Non-pigmented ciliary epithelial cell (primary cell): ENCODE results near the gene CAMK2B.

ENCODE experiments used
- DNase-seq: peaks from one replicate; pipeline ENCODE4 v3.0.0-alpha.2; 2010; ENCODE audit warnings: low read depth

Gene CAMK2B

DNA sequence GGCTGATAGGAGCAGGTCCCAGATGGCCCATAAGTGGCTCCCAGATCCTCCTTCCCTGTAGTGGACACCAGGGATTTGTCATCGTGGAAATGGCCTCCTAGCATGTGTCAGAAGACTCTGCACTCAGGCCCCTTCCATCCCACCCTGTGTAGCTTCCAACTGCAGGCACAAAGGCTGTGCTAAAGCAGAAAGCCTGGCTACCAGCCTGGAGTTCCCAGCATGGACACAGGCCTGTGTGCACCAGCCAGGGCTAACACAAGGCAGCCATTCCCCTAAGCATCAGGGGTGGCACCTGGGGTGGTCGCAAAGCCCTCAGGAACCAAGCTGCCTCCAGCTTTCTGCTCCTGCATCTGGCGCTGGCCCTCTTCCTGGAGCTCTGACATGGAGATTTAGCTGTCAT is 4.5 kb upstream of the CAMK2B start:
- DNase-seq = no peak

DNA sequence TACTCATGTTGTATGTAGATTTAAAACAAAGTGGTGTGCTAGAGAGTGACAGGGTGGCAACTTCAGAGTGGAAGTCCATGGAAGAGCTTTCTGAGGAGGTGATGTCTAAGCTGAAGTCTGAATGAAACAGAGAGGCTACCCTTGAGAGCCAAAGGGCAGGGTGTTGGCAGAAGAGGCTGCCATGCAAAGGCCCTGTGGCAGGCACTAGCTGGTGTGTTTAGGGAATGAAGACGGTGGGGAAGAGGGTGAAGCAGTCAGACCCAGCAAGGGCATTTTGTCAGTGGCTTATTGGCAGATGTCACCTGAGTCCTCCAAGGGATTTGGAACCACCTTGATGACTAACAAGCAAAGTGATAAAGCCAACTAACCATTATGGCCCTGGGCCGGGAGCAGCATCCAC is 3.7 kb upstream of the CAMK2B start:
- no peak for DNase-seq

DNA sequence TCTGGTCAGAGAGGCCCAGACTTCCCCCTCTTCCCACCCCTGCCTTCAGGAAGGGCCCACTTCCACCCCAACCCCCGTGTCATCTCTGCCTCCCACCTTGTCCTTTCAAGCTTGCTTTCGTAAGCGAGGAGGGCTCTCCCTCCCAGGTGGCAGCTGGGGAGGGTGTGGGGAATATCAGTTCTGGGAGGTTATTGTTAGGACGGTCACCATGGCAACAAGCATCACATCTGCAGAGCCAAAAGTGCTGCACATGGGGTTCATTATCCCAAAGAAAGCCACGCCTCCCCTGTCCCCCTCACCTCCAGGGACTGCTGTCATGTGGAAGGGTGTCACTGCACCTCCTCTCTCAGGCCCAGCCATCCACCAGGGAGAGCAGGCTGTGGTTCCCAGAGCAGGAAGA is 2.6 kb upstream of the CAMK2B start:
- no peak for DNase-seq

DNA sequence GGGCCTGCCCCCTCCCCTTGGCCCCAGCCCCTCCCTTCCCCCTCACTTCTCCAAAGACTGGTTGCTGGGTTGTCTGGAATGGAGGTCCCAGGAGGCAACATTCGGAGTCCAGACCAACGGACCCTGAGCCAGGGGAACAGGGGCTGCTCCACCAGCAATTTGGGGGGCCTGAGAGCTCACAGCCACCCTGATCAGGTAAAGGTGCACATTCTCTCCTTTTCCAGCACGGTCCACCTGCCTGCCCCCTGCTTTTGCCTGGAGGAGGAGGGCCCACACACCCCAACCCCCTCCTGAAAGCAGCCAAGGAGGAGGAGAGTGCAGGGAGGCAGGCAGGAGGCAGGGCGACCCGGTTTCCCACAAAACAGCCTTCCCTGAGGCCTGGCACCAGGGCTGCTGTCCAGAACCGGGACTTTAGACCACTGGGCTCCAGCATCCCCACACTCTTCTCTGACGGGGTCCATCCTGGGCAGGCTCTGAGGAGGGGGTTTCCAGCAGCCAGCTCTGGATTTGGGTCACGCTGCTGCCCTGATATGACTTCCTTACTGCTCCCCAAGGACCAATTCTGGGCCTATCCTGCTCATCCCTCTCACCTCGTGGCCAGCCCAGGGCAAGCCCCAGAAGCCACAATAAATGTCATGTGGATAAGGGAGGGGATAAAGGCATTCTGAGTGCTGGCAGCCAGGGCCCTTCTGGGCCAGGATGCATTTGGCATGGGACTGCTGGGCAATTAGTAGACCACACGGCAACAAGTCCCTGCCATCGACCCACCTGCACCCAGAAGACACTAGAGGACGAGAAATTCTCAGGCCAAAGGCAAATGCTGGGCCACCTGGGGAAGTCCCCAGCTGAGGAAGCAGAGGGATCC is 1.1 kb upstream of the CAMK2B start:
- DNase-seq = no peak

DNA sequence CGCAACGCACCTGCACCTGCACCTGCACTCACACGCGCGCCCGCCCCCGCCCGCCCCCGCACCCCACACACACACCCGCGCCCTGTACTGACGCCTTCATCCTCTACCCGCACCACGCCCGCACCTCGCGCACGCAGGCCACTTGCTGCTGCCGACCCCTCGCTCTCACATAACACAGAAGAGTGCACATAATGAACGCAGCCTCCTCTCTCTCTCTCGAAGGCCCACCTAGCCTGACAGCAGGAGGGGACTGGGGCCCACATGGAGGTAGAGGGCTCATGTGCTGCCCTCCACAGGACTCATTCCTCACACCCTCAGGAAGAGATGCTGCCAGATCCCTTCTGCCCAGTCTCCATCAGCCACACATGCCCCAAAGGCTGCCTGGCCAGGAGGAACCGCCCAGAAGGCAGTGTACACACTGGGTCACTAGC is 432 bp upstream of the CAMK2B start:
- no peak for DNase-seq

DNA sequence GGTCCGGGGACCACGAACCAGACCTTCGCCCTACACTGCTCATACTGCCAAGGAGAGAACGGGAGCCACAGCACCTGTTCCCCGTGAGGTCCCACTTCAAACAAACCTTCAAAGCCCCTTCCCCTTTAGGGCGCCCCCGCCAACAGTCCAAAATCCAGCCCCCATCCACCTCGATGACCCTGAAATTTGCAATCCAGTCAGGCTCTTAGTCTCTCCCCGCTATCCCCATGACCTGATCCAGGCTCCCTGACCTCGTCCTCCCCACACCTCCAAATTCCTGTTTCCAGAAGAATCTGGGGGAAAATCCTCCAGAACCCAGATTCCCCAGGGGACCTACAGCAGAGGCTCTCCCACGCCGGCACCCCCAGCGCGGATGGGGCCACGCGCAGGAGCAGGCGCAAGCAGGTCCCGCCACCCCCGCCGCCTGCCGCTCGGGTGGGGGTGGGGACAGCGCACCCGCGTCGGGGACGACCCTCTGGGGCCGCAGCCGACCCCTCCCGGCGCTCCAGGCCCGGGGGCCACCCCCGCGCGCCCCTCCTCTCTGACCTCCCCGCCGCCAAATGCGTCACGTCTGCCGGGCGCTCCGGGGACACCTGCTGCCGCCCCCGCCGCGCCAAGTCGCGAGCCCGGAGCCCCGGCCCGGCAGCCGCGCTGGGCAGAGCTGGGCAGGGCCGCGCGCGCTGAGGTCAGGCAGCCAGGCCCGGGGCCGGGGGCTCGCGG is 753 bp downstream of the CAMK2B start:
- DNase-seq = no peak

DNA sequence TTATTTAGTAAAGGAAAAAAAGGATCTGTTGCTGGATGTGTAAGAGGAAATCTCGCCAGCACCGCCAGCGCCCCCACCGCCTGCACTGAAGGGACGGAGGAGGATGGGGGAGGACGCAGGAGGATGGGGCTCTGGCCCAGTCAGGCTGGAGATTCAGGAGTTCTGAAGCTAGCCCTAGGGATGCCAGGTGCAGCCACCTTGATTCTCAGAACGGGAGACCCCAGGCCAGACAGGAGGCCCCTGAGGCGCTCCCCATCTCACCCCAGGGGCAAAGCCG is 1.3 kb downstream of the CAMK2B start:
- DNase-seq = no peak

DNA sequence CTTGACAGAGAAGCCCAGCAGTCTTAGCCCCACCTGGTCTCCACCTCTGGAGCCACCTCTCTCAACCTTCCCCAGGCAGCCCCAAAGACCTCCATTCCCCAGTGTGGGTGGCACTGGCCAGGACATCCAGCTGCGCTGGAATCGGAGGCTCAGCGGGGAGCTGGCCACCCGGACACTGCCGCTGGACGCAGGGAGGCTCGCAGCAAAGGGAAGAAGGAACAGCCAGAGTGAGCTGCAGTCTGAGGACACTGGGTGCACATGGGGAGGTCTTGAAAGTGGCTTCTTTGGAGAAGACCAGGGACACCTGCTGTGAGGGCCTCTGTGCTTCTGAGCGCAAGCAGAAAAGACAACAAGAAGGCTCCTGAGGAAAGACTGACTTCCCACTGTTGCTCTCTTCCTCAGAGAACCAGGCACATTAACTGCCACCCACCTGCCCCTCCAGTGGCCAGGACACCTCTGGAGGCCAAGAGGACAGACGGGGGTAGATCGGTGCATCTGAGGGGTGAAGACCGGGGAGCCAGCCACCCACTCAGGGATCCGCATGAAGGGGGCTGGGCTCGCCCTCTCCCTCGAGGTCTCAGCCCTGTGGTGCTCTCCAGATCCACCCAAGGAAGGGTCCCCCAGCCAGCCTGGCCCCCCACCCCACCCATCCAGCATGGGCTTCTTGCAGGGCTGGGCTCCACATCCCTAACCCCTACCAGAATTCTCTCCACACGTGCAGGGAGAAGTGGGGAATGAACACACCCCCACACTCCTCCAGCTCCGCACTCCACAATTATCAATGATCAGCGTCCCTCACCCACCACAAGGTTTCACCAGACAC is 1.8 kb downstream of the CAMK2B start:
- no peak for DNase-seq

DNA sequence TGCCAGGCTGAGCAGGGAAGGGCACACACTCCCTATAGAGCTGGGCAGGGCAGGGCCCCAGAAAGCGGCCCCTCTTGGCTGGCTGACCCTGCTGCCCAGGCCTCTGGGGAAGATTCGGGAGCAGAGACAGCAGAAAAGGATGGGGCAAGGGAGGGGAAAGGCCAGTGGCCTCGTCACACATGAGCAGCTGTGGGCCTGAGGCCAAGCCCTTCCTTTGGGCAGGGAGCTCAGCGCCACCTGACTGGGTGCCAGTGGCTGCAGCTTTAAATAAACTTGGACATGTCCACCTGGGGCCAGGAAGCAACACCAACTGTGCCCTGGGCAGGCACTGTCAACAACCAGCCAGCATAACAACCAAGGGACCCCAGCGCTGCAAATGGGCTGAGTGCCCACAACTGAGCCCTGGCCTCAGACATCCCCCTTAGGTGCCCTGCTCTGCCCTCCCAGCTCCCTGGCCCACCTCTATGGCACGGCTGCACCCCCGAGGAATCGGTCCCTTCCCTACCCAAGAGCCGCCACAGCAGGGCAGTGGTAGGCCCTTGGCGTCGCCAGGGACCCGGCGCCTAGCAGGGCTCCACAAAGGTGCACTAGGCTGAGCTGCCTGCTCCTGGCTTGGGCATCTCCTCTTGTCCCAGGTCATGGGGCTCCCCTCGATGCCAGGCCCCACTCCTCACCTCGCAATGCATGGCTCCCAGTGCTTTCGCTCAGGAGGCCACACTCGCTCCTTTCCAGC is 2.6 kb downstream of the CAMK2B start:
- no peak for DNase-seq

DNA sequence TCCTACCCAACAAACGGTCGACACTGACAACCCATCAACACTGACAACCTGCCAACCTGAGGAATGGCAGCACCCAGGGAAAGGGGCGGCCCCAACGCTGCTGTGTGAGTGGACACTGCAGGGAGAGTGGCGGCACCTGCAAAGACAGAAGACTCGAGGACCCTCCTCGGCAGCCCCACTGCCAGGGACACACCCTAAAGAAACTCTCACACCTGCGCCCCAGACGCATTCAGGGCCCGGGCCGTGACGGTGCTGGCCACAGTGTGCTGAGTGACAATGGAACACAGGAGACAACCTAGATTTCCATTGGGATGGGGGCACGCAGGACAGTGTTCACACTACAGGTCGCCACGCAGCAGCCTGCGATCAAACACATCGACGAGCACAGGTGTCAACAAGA is 3.6 kb downstream of the CAMK2B start:
- DNase-seq = no peak

DNA sequence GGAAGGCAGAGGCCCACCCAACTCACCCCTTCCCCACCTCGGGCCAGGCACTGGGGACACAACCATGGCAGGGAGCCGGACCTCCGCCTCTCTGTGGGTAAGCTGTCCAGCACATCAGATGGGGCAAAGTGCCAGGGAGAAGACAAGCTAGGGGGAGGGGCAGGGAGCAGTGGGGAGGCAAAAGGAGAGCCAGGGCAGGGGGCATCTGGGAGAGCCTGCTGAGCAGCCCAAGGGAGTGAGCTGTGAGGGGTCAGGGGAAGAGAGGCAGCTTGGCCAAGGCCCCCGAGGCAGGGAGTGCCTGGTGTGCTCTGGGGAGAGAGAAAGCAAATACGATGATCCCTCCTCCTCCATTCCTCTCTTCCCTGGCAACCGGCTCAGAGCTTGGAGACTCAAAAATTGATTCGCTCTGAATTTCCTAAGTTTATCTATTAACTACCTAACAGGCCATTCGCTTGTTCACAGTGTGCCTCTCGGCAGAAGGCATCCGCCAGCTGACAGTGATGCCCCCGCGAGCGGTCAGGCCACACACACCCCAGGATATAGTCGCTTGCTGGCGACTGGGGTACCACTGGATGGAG is 4.5 kb downstream of the CAMK2B start:
- DNase-seq = no peak

DNA sequence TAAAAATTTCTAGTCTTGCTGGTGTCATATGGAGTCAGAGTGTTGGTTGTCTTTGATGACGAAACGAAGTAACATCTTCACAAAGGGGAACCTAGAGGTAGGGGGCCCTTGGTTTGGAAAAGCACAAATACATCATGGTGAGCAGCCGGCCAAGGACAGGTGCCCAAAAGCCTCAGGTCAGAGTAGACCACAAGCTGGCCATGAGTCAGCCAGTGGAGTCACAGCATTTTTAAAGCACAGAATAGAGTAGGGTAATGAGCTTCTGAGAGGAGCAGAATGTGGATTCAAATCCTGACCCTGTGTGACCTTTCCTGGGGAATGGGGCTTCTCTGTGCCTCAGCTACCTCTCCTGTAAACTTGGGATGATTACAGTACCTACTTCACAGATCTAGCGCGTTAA is 5.3 kb downstream of the CAMK2B start:
- DNase-seq = no peak

DNA sequence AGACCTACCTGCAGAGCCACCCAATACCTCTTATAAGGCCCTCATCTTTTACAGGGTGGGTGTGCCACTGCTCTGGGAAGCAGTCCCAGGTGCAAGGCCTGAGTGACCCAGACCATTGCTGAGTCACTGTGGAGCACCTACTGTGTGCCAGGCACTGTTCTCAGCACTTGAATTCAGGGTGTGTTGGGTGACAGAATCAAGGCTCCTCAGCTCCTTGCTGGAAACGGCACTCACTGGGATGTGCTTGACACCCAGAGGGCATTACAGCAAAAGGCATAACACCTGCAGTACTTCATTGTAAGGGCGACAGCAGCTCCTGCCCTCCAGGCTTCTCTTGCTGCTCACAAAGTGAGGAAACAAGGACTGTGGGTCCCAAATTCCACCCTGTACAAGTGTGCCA is 7.1 kb downstream of the CAMK2B start:
- no peak for DNase-seq

DNA sequence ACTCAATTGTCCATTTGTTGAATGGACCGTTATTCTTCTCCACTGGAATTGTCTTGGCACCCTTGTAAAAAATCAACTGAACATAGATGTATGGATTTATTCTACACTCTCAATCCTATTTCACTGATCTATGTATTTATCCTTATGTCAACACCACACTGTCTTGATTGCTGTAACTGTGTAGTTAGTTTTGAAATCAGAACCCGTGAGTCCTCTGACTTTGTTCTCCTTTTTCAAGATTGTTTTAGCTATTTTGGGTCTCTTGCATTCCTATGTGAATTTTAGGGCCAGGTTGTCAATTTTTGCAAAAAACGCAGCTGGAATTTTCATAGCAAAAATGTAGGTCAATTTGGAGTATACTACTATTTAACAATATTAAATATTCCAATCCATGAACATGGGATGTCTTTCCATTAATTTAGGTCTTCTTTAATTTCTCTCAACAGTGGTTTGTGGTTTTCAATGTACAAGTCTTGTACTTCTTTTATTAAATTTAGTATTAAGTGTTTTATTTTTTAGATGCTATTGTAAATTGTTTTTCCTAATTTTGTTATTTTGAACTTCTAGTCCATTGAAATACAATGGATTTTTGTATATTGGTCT is 10.0 kb downstream of the CAMK2B start:
- DNase-seq = no peak

DNA sequence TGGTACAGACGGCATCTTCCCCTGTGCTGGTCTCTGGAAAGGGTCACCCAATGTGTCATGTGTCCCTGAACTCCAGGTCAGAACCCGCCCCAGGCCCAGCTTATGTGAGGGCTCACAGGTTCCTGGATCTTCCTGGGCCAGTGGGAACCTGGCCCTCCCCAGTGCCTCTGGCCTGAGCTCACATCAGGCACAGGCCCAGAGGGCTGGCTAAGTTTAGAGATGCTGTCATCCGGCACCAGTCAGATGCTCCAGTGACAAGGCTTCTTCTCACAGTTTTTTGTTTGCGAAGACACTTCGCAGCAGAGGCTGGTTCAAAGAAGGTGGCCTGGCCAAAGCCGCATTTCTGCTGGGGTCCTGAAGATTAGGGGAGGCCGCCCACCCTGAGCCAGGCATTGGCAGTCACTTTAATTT is 11.8 kb downstream of the CAMK2B start:
- DNase-seq = no peak

DNA sequence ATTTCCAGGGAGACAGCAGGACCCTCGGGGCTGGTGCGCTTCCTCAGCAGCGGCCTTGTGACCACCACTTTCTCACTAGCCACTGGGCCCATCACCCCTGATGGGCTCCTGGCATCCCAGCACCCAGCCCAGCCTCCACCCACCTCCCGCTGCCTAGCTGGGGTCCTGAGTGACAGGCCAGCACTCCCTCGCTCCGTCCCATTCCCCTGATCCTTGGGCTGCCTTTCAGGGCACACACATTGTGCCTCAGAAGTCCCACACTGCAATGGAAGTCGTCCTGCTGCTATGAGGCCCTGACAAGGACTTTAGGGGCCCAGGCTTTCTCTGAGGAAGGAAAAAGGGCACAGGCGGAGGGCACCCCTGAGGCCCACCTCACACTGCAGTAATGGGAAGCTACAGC is 12.4 kb downstream of the CAMK2B start:
- no peak for DNase-seq

DNA sequence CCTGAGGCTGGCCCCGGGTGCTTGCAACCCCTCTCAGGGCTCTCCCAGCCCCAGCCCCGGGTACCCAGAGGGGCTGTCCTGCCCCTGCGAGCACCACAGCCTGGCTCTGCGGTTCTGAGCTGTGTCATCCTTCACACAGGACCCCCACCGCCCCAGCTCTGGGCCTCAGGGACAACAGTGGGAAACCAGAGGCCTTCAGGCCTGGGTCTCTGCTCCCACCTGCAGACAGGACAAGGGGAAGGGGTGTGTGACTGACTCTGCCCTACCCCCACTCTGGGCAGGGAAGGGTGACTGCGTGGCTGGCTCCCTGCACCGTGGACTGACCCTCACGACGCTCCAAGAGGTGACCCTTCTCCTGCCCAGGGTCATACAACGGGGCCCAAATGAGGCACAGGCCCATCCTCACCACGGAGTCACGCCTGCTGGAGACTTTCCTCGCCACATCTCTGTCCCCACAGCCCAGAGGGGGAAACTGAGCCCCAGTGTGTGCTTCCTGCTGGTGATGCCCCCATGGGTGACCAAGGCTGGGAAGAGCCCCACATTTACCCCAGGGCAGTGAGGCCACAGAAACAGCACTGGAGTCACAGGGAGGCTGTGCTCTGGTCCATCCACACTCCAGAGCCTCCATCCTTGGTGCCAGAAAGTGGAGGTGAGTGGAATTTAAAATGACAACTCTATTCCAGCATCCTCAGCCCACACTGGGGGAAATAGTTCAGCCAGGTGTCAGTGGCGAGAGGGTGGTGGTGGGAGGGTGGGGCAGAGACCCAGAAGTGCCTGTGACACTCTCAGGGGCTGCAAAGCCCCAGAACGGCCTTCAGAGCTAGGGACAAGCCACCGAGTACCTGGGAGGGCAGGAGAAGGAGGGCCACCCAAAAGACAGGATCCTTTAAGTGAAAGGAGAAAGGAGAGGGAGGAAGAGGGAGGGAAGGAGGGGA is 13.6 kb downstream of the CAMK2B start:
- DNase-seq = no peak

DNA sequence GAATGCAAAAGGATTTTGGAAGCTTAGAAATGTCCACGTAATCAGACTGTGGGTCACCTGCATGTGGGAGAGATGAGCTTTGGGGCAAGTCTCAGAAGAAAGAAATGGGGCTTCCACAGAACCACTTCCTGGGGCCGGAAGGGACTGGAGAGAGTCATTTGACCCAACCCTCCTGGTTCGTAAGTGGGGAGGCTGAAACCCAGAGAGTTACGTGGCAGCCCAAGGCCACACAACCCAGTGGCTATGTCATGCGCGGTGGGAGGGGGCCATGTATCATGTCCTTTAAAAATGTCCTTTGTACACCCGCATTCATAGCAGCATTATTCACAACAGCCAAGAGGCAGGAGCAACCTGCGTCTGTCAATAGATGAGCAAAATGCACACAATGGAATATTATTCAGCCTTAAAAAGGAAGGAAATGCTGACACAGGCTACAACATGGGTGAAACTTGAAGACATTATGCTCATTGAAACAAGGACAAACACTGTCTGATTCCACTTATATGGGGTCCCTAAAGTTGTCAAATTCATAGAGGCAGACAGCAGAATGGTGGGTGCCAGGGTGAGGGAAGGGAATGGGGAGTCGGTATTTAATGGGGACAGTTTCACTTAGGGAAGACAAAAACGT is 15.1 kb downstream of the CAMK2B start:
- DNase-seq = no peak

DNA sequence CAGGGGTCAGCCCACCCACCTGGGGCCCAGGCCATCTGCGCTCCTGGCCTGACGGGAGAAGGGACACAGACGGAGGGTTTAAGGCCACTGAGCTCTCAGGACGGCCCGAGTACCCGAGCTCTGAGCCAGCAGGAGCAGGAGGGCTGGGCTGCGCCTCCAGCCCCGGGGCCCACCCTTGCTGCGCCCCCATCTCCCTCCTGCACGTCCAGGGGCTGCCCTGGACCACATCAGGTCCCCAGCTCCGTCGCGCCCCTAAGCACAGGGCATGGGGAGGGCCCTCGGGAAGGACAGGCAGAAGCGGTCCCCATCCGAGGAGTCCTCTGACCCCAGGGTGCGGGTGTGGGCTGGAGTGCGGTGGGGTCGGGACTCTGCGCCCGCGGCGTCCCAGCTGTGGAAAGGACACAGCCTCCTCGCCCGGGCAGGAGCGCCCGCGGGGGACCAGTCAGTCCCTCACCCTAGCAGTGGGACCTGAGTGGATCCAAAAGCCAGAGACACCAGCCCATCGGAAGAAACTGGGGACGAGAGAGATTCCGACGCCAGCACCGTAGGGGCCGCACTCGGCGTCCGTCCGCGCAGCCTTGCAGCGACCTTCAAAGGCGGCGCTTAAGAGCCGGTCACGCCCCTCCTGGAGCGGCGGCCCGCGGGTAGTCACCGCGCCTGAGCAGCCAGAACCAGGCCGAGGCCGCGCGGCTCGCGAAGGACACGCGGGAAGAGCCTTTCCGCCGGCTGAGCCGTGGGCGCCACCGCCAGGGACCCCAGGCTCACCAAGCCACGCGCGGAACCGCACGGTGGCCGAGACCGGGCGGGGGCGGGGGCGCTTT is 15.9 kb downstream of the CAMK2B start:
- peak; percentile 5 for DNase-seq
